HG03135 (cell line): ENCODE measurements around the gene B3GNT8.
A peak's percentile ranks its signal among the peaks of the same experiment; 100 is the strongest.
"Not testable (repeated sequence)": the region's sequence is repeated elsewhere in the genome, so short reads cannot be mapped to it uniquely, and the experiment has no call there.

ENCODE experiments used
- ATAC-seq: cut with Tn5 transposase; IDR thresholded peaks from one replicate; pipeline ENCODE4 v1.9.1; 2021; ENCODE audit warnings: mild to moderate bottlenecking, moderate library complexity; ENCODE audit not compliant: unreplicated experiment

Gene B3GNT8, protein sequence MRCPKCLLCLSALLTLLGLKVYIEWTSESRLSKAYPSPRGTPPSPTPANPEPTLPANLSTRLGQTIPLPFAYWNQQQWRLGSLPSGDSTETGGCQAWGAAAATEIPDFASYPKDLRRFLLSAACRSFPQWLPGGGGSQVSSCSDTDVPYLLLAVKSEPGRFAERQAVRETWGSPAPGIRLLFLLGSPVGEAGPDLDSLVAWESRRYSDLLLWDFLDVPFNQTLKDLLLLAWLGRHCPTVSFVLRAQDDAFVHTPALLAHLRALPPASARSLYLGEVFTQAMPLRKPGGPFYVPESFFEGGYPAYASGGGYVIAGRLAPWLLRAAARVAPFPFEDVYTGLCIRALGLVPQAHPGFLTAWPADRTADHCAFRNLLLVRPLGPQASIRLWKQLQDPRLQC

DNA sequence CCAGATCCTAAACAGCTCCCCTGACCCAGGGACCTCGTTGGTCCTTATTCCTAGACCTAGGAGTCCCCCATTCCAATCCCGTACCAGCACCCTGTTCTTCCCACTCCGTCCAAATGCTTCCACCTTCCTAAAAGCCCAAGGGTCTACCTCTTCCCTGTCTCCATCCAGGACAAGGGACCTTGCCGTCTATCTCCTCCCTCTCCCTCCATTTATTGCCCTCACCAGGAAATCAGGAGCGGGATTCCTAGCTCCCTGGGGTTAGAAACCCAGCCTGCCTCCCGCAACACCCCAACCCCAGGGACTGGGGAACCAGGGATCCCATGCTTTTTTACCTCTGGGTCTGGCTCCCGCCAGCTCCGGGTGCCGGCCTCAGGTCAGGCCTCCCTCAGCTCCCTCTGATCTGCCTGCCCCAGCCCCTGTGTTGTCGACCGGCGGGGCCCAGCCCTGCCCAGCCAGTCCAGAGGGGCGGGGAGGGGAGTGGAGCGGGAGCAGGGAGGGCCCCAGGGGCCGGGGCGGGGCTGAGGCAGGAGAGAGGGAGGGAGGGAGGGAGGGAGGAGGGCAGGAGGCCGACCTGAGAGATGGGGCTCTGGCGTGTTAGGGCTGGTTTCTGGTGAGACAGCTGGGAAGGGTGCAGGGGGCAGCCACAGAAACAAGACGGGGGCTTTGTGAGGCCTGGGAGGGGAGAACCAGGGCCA, at the start of gene B3GNT8:
Gene B3GNT8, minus strand, starts transcription at position 423 of the 695 bp plus-strand sequence. CDS start 596 bp downstream, outside the sequence.
- ATAC-seq = no peak

DNA sequence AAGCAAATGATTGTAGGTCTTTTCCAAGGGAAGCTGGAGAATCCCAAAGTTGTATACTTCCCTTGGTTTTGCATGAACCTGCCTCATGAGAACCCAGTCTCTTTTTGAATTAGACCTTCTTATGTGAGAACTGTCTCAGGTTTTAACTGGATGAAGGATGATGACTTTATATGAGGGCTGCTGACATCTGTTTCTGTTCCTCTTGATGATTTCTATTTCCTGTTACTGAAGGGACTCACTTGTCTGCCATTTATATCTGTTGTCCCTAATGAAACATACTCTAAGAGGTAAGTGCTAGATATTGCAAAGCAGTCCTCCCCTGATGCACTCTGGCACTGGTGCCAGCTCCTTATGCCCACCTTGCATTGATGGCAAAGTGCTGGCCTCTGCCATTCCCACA, 49.4 kb upstream of the B3GNT8 start:
- ATAC-seq = no peak

- not testable (repeated sequence) for ATAC-seq
These were observed 36.4 kb upstream of the B3GNT8 start for GRCh38 chr19:41463257-41464256.

GRCh38 chr19:41462497-41462896, 35.3 kb upstream of the B3GNT8 start:
- ATAC-seq = no peak

- ATAC-seq = peak; percentile 85
These were observed 30.1 kb upstream of the B3GNT8 start for GRCh38 chr19:41457241-41457640.

DNA sequence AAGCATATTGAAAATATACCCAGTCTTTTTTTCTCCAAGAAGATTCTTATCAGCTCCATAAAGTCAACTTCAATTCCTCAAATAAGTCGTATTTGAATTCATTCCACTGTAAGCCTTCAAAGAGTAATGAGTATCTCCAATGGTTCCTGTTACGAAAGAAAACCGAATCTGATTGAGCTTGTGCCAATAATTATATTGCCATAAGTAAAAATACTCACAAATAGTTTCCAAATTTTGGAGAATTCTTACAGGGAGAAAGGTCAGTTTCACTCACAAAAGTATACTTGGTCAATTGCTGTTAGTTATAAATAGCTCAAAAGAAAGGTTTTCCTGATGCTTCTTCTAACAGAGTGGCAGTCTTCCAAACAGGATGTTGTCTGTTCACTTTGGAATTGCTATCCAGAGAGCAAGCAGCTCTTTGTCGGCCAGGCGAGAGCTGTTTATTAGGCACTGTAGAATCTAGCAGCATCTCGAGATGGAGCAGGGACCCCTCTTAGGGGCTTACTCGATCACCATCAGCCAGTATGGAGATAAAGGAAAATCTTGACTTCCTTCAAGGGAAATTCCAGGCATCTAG, 29.3 kb upstream of the B3GNT8 start:
- no peak for ATAC-seq

DNA sequence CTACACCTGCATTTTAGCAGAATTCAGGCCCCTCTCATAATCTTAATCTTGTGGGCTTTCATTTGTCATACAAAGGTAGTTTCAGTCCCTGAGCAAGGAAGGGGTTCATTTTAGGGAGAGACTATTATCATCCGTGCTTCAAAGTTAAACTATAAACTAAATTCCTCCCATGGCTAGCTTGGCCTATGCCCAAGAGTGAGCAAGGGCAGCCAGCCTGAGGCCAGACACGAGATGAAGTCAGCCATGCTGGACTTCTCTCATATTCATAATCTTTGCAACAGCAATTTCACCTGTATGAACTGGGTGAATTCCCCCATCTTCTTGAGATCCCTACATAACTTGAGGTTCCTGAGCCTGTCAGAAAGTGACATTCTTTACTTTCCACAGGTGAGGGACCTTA, 28.8 kb upstream of the B3GNT8 start:
- no peak for ATAC-seq

DNA sequence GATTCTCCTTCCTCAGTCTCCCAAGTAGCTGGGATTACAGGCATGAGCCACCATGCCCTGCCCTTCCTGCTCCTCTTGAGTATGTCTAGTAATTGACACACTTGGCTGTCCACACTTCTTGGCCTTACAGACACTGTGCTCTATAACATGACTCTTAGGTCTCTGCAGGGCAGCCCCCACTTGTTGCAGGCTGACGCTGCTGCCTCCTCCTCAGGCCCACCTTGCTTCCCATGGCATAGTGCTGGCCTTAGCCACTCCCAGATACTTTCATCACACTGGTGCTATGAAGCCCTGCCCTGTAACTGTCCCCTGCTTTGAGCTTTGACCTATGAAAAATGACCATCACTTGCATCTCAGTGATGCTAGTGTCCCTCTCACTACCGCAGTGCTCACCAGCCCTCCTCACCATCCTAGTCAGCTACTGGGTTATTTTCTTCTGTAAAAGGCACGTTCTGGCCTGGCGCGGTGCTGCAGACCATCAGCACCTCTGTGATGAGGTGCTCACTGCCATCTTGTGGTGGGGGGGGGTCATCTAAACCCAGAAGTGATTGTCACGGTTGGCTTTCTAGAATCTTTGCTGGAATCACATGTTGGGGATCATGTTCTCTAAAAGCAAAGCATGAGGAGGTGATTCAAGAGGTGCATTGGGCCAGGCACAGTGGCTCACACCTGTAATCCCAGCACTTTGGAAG, 25.6 kb upstream of the B3GNT8 start:
- no peak for ATAC-seq

DNA sequence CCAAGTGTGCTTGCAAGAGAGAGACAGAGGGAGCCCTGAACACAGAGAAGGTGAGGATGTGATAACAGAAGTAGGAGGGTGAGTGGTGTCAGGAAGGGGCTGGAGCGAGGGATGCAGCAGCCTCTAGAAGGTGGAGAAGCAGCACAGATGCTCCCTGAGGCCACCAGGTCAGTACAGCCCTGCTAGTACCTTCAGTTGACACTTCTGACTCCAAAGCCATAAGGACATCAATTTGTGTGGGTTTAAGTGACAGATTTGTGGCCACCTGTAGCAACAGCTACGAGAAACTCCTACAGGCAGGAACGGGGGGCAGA, 22.6 kb upstream of the B3GNT8 start:
- ATAC-seq = no peak

DNA sequence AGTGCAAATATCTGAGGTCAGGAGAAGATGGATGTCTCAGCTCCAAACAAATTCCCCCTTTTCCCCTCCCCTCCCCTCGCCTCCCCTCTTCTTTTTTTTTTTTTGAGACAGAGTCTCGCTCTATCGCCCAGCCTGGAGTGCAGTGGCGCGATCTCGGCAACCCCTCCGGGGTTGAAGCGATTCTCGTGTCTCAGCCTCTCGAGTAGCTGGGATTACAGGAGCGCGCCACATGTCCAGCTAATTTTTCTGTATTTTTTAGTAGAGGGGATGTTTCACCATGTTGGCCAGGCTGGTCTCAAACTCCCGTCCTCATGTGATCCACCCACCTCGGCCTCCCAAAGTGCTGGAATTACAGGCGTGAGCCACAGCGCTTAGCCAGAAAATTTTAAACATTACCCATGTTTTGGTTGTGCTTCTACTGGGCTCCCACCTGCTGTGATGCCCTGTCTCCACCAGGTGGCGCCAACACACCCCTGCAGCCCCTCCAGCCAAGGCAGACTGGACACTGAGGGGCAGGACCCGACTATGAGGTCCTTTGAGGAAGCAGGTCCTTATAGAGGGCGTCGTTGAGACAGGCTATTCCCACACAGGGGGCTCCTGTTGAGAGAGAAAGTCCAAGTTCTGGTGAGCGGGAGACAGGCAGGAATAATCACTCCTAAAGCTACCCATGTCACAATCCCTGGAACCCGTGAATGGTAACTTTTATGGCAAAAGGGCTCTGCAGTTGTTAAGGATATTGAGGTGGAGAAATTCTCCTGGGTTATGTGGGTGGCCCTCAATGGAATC, 22.1 kb upstream of the B3GNT8 start:
- no peak for ATAC-seq

GRCh38 chr19:41447732-41448332, 20.7 kb upstream of the B3GNT8 start:
- ATAC-seq = no peak

DNA sequence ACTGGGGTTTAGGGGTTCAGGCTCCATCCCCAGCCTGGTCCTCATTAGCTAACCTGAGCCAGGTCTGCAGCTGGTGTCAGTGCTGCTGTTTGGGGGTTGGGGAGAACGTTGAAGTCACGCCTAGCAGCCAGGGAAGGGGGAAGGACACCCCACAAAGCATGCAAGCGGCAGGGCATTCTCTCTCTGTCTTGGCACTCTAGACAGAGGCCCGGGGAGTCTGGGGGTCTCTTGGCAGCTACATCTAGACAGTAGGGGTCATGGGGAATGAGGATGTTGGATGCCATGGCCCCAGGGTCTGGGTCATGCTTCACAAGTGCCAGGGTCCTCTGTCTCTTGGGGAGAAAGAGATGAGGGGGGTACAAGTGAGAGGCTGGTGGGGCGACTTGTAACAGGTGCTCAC, 18.4 kb upstream of the B3GNT8 start:
- ATAC-seq = no peak

DNA sequence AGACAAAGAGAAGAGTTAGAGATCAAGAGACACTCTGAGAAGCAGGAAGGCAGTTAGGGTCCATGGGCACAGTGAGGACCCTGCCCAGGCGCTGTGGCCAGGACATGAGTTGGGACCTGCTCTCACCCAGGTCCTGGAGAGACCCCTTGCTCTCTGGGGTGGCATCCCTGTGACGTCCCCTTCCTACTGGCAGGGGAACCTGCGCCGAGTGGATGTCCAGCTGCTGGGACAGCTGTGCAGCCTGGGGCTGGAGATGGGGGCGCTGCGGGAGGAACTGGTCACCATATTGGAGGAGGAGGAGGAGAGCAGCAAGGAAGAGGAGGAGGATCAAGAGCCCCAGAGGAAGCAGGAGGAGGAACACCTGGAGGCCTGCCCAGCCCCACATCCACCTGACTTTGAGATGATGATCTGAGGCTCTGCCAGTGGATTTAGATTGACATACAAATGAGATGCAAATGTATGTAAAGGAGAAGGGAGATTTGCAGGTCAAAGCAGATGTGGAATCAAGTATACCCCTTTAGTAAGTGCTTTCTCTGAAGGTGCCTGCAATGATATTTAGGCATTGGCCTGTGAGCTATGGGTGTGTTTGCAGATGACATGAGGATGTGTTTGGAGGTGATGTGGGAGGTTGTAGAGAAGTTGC, 16.8 kb upstream of the B3GNT8 start:
- ATAC-seq = no peak

DNA sequence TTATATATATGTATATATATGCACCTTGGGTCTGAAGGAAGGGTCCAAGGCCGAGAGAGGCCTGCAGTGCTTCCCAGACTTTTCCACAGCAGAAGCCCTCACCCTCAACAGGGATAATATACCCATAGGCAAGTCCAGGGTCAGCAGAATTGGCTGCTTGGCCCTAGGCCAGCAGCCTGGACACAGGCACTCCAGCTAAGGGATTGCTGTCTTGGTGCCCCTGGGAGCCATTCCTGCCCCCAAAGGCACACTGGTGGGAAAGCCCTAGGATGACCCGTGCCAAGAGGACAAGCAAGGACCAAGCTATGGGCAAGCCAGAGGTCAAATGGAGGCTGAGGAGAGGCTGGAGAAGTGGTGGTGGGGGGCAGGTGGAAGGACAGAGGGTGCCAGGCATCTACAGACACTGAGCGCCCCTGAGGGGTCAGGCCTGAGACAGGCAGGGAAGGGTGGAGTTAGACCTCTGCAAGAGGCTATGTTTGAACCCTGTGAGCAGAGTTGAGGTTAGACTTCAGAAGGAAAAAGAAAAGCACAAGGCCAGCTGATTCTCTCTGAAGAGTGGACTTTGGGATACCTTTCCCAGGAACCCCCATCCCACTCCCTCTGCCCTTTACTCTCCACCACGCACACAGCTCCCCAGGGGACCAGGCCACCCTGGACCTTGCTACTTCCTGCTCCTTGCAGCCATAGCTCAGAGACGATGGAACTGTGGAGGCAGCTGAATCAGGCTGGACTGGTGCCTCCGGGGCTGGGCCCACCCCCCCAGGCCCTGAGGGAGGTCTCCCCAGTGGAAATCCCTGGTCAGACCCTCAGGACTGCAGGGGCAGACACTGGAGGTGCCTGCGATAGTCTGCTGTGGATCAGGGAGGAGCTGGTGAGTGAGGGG, 15.5 kb upstream of the B3GNT8 start, which contains the start of gene ERICH4:
Gene ERICH4, plus strand, starts transcription at position 684 of the 883 bp plus-strand sequence. Its CDS starts 14 bp downstream, at position 698.
- no peak for ATAC-seq

DNA sequence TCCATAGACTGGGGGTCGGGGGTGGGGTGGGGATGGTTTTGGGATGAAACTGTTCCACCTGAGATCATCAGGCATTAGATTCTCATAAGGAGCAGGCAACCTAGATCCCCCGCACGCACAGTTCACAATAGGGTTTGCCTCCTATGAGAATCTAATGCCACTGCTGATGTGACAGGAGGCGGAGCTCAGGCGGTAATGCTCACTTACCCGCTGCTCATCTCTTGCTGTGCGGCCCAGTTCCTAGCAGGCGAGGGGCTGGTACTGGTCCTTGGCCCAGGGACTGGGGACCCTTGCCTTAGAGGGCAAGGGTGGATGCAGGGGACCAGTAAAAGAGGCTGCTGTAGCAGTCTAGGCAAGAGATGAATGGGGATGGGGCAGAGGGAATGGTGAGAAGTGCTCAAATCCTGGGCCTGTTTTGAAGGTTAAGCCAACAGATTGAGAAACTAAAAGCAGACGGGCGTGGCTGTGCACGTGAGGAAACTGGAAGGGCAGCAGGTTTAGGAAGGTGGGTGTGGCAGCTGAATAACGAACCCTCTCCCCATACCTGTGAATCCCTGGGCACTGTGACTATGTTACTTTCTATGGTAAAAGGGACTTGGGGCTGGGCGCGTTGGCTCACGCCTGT, 14.3 kb upstream of the B3GNT8 start:
- no peak for ATAC-seq

DNA sequence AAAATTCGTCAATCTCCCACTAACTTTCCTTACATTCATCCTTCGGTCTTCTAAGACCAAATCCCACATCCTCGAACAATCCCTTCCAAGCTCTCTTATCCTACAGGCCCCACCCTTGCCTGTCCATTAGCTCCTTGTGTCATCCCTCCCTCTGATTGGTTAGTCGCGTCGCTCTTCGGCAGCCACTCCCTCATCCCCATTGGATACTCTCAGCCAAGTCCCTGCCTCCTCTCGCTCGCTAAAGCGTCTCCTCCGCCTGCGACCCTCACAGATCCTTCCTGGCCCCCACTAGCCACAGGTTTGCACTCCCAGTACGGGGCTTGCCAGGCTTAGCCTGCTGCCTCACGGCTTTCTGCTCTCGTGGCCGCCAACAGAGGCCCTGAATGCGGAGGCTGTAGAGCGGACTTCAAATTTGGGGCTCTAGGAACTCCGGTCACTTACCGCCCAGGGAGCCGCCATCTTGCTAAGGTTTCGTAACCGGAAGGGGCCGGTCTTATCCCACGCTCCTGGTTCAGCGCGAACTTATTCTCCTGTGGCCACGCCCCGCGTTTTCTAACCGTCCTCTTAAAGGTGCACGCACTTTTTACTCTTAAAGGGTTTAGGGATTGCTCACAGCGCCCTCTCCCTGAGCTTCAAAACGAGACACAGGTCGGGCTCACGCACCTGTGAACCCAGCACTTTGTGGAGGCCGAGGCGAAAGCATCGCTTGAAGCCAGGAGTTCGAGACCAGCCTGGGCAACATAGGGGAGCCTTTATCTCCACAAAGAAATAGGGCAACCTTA, 12.5 kb upstream of the B3GNT8 start, which contains the start of gene DMAC2:
Gene DMAC2, minus strand, starts transcription at position 472 of the 782 bp plus-strand sequence. Its CDS starts 13 bp downstream, at position 459.
- ATAC-seq = peak; percentile 90
